Natural killer cell (primary cell): ENCODE data around the gene CD37. TPM values are rescaled to one million over a fixed set of nuclear protein-coding genes. Genes with fewer than 3 reads are reported as not detected.
A peak's percentile ranks its signal among the peaks of the same experiment; 100 is the strongest.

Experiments
- ATAC-seq, 3 donors: fragments of 150-1000 bp in 2 of 3; fragments of 200-7000 bp in 1 of 3; cut with Tn5 transposase; 1 replicate in 1 of 3; 2 replicates in 2 of 3; pipeline ENCODE4 v1.10.0; 2021; ENCODE audit warnings: mild to moderate bottlenecking in 2 of 3, moderate library complexity in 2 of 3
- DNase-seq, 2 donors: peaks; one replicate each; pipeline versions ENCODE4 v3.0.0 to v3.0.0-alpha.2; 2013 to 2021; ENCODE audit warnings: mixed read lengths in 1 of 2
- H3K27ac ChIP-seq: one replicate; pipeline ENCODE4 v1.5.1; 2013; ENCODE audit warnings: mild to moderate bottlenecking, low read length
- H3K27me3 ChIP-seq: one replicate; pipeline ENCODE4 v1.6.1; 2013; ENCODE audit warnings: low read length; ENCODE audit not compliant: control insufficient read depth, insufficient read depth
- H3K36me3 ChIP-seq: one replicate; pipeline ENCODE4 v1.6.1; 2013; ENCODE audit warnings: low read length; ENCODE audit not compliant: control insufficient read depth, insufficient read depth
- H3K4me1 ChIP-seq: one replicate; pipeline ENCODE4 v1.6.1; 2013; ENCODE audit warnings: low read length; ENCODE audit not compliant: control insufficient read depth, insufficient read depth
- H3K4me3 ChIP-seq: one replicate; pipeline ENCODE4 v1.5.1; 2013; ENCODE audit warnings: low read length
- H3K9me3 ChIP-seq: one replicate; pipeline ENCODE4 v1.6.1; 2013; ENCODE audit warnings: low read length; ENCODE audit not compliant: control insufficient read depth, insufficient read depth
- H3K27ac Mint-ChIP-seq, 2 donors: one replicate each; pipeline ENCODE4 v1.8.0; 2022; ENCODE audit warnings: mild to moderate bottlenecking in 2 of 2, mixed read lengths in 2 of 2, moderate library complexity in 1 of 2
- H3K27me3 Mint-ChIP-seq, 2 donors: one replicate each; pipeline ENCODE4 v1.8.0; 2022; ENCODE audit warnings: low read depth in 2 of 2, mixed read lengths in 2 of 2
- H3K36me3 Mint-ChIP-seq: one replicate; pipeline ENCODE4 v1.8.0; 2022; ENCODE audit warnings: mixed read lengths
- H3K4me1 Mint-ChIP-seq, 2 donors: one replicate each; pipeline ENCODE4 v1.8.0; 2022; ENCODE audit warnings: mixed read lengths in 2 of 2
- H3K4me3 Mint-ChIP-seq: one replicate; pipeline ENCODE4 v1.8.0; 2022; ENCODE audit warnings: mild to moderate bottlenecking, moderate library complexity, mixed read lengths
- H3K9me3 Mint-ChIP-seq, 2 donors: one replicate each; pipeline ENCODE4 v1.8.0; 2022; ENCODE audit warnings: mixed read lengths in 2 of 2
- CTCF ChIP-seq: fragments of 200-600 bp; IDR thresholded peaks from one replicate; pipeline ENCODE4 v1.8.0; 2022; ENCODE audit warnings: antibody characterized with exemption
- WGBS: methylation state at CpG from one replicate; pipeline ENCODE4 v1.1.7; 2013; ENCODE audit warnings: missing lambda C conversion rate; ENCODE audit not compliant: insufficient coverage; 5-methylcytosine and 5-hydroxymethylcytosine counted together
- intact Hi-C: fragments of 100-400 bp; cut with micrococcal nuclease; formaldehyde crosslinking; loops from one replicate; pipeline ENCODE4 v1.14.2; 2022
- total RNA-seq, 4 donors: library from RNA; stranded (reverse); fragments of 120-200 nt in 1 of 4; gene quantifications; one replicate each; pipeline versions ENCODE4 v1.2.3 to v1.2.4, GENCODE V29; 2013 to 2022

The CD37 gene
- total RNA-seq, 3 donors from 2014 or later (not counting 1 experiment from before 2014, with no cell fraction given): 322 to 392 (median 359) TPM

- H3K9me3 Mint-ChIP-seq: no peaks in the 10 kb centered on the region
- peak overlapping the region; percentile 21 for H3K4me3 Mint-ChIP-seq
- no peak for TF ChIP-seq CTCF
- H3K27me3 ChIP-seq: peaks cover 39% of the 10 kb centered on the region
- H3K27ac Mint-ChIP-seq: peak overlapping the region; percentile 3 to 64
- H3K4me3 ChIP-seq: no peak overlapping the region
- peaks cover 11 to 14% of the 10 kb centered on the region in 2 donors for H3K4me1 Mint-ChIP-seq
- intact Hi-C loops: no loop called here
- ATAC-seq: no peak
- no peaks in the 10 kb centered on the region for H3K36me3 ChIP-seq
- H3K36me3 Mint-ChIP-seq: no peaks in the 10 kb centered on the region
- no peak for DNase-seq
- H3K27ac ChIP-seq: no peak overlapping the region
- peaks cover 43% of the 10 kb centered on the region for H3K4me1 ChIP-seq
- WGBS: 74% methylated on average over 16 of the region's 17 CpGs
- H3K27me3 Mint-ChIP-seq: peaks cover 28 to 50% of the 10 kb centered on the region in 2 donors
- H3K9me3 ChIP-seq: no peaks in the 10 kb centered on the region
Measured at GRCh38 chr19:49359851-49360820, 24.9 kb downstream of the CD37 start.

- ATAC-seq (no peak), DNase-seq (peak in 1 of 2 donors; percentile 37)
- TF ChIP-seq CTCF: no peak
- Histone ChIP-seq H3K4me3 (peak overlapping the region; percentile 11), H3K36me3 (no peaks in the 10 kb centered on the region), H3K4me1 (peaks cover 36% of the 10 kb centered on the region), H3K9me3 (no peaks in the 10 kb centered on the region), H3K27ac (no peak overlapping the region), H3K27me3 (peaks cover 37% of the 10 kb centered on the region)
- Mint-ChIP-seq H3K4me3 (peak overlapping the region; percentile 58), H3K9me3 (no peaks in the 10 kb centered on the region), H3K27me3 (peaks cover 17 to 37% of the 10 kb centered on the region in 2 donors), H3K4me1 (peaks cover 5 to 11% of the 10 kb centered on the region in 2 donors), H3K27ac (no peak overlapping the region), H3K36me3 (no peaks in the 10 kb centered on the region)
- intact Hi-C loops: no loop called here
- WGBS: 10% methylated on average over 27 of the region's 27 CpGs
Measured at GRCh38 chr19:49361438-49362047, 26.3 kb downstream of the CD37 start.

GRCh38 chr19:49362048-49362928 is 27.1 kb downstream of the CD37 start, which contains the start of gene TEAD2:
TEAD2 (minus strand) TSS chr19:49362416; CDS start chr19:49360075, 2,341 bp downstream.
- no peak for ATAC-seq
- peak in 1 of 2 donors; percentile 47 for DNase-seq
- intact Hi-C loops: no loop called here

More at GRCh38 chr19:49362048-49362928, 27.1 kb downstream of the CD37 start, which contains the start of gene TEAD2:
- Mint-ChIP-seq H3K27me3 (peaks cover 15 to 32% of the 10 kb centered on the region in 2 donors), H3K9me3 (no peaks in the 10 kb centered on the region), H3K4me1 (peaks cover 0 to 11% of the 10 kb centered on the region in 2 donors), H3K27ac (no peak within 1 kb of the TSS), H3K4me3 (peak within 1 kb of the TSS; percentile 58), H3K36me3 (no peaks in the 10 kb centered on the region)
- Histone ChIP-seq H3K36me3 (no peaks in the 10 kb centered on the region), H3K4me3 (peak within 1 kb of the TSS; percentile 11), H3K9me3 (no peaks in the 10 kb centered on the region), H3K4me1 (peaks cover 36% of the 10 kb centered on the region), H3K27ac (no peak within 1 kb of the TSS), H3K27me3 (peaks cover 37% of the 10 kb centered on the region)
- WGBS: 2% methylated on average over 52 of the region's 52 CpGs
- no peak for TF ChIP-seq CTCF
